HCT116 (cell line): ENCODE data around the gene USP17L5. TPM values are rescaled to one million over a fixed set of nuclear protein-coding genes. Genes with fewer than 3 reads are reported as not detected.
A peak's percentile ranks its signal among the peaks of the same experiment; 100 is the strongest.
"Not testable (repeated sequence)": the region's sequence is repeated elsewhere in the genome, so short reads cannot be mapped to it uniquely, and the experiment has no call there.

ENCODE experiments used
- ATAC-seq: fragments of 200-7000 bp; cut with Tn5 transposase; 2 replicates; pipeline ENCODE4 v1.9.1; 2020; ENCODE audit warnings: mild to moderate bottlenecking, moderate library complexity
- BruUV-seq: library from RNA; stranded (reverse); fragments of 400-500 nt; replicated peaks from 2 replicates; lab custom pipeline; 2021; lab: Mats Ljungman, UMichigan
- CTCF ChIA-PET: fragments of 300-600 bp; sonication (Branson Sonifier 250); formaldehyde crosslinking; loops from one replicate; lab custom pipeline; 2021; ENCODE audit warnings: antibody characterized with exemption; lab: Charles Lee
- POLR2A ChIA-PET: fragments of 300-600, 350-600 bp; sonication (Branson Sonifier 250); formaldehyde crosslinking; loops from one replicate; lab custom pipeline; 2021; ENCODE audit warnings: antibody characterized with exemption; lab: Charles Lee
- RAD21 ChIA-PET, 2 experiments: fragments of 300-600 bp; sonication (Branson Sonifier 250); formaldehyde crosslinking; loops; one replicate each; lab custom pipeline; 2023; ENCODE audit warnings: low total read pairs in 2 of 2; ENCODE audit not compliant: uncharacterized antibody in 2 of 2, unreplicated experiment in 2 of 2, low non-redundant PET in 1 of 2; lab: Charles Lee
- DNase-seq: peaks from one replicate; pipeline ENCODE4 v3.0.0-alpha.2; 2010; ENCODE audit warnings: low read depth, low spot score
- H2AFZ ChIP-seq: fragments of 200-600 bp; shearing (Covaris generic), sonication (generic); 2 replicates; pipeline ENCODE4 v1.6.1; 2017; ENCODE audit warnings: low read depth, mixed run types, mixed read lengths, antibody characterized with exemption, low read length; ENCODE audit not compliant: poor library complexity, severe bottlenecking
- H3K27ac ChIP-seq: 2 replicates; pipeline ENCODE4 v1.5.1; 2012; ENCODE audit warnings: low read depth, low read length
- H3K27me3 ChIP-seq: fragments of 200-600 bp; sonication (generic); 2 replicates; pipeline ENCODE4 v1.6.1; 2016; ENCODE audit warnings: mixed run types, low read length, mixed read lengths; ENCODE audit not compliant: insufficient read depth
- H3K36me3 ChIP-seq, 2 experiments: fragments of 200-500 bp in 1 of 2; fragments of 200-600 bp in 1 of 2; sonication (Bioruptor generic) in 1 of 2; sonication (generic) in 1 of 2; 2 replicates each; pipeline versions ENCODE4 v1.5.1 to v1.6.1; 2014 to 2016; ENCODE audit warnings: low read length in 2 of 2, inconsistent platforms in 1 of 2, mixed read lengths in 1 of 2, mixed run types in 1 of 2; ENCODE audit not compliant: insufficient read depth in 2 of 2, control insufficient read depth in 1 of 2
- H3K4me1 ChIP-seq, 2 experiments: fragments of 200-600 bp in 1 of 2; sonication (generic) in 1 of 2; 2 replicates each; pipeline versions ENCODE4 v1.5.1 to v1.6.1; 2012 to 2017; ENCODE audit warnings: low read length in 2 of 2, inconsistent platforms in 1 of 2, mild to moderate bottlenecking in 1 of 2, mixed read lengths in 1 of 2, mixed run types in 1 of 2, moderate library complexity in 1 of 2; ENCODE audit not compliant: insufficient read depth in 2 of 2, control insufficient read depth in 1 of 2
- H3K4me2 ChIP-seq: fragments of 200-600 bp; sonication (generic); 2 replicates; pipeline ENCODE4 v1.6.1; 2017; ENCODE audit warnings: mixed run types, low read length, mixed read lengths
- H3K4me3 ChIP-seq, 2 experiments: fragments of 200-600 bp in 1 of 2; sonication (generic) in 1 of 2; replicated peaks in 1 of 2; 2 replicates each; pipeline ENCODE4 v1.5.1; 2011 to 2016; ENCODE audit warnings: low read length in 2 of 2, control low read depth in 1 of 2, low read depth in 1 of 2, mild to moderate bottlenecking in 1 of 2, mixed read lengths in 1 of 2, mixed run types in 1 of 2
- H3K79me2 ChIP-seq: fragments of 200-600 bp; sonication (generic); 2 replicates; pipeline ENCODE4 v1.6.1; 2017; ENCODE audit warnings: mild to moderate bottlenecking, mixed run types, low read length, moderate library complexity, mixed read lengths; ENCODE audit not compliant: insufficient read depth
- H3K9ac ChIP-seq: fragments of 200-600 bp; sonication (generic); 2 replicates; pipeline ENCODE4 v1.6.1; 2016; ENCODE audit warnings: low read length, mixed read lengths
- H3K9me2 ChIP-seq: fragments of 200-600 bp; sonication (generic), shearing (Covaris generic); 2 replicates; pipeline ENCODE4 v1.6.1; 2017; ENCODE audit warnings: mixed run types, mild to moderate bottlenecking, moderate library complexity; ENCODE audit not compliant: insufficient read depth
- H3K9me3 ChIP-seq, 2 experiments: fragments of 200-500 bp in 1 of 2; fragments of 200-600 bp in 1 of 2; sonication (Bioruptor generic) in 1 of 2; sonication (generic) in 1 of 2; 2 replicates each; pipeline ENCODE4 v1.6.1; 2014 to 2017; ENCODE audit warnings: low read length in 2 of 2, mixed read lengths in 2 of 2, inconsistent platforms in 1 of 2, low read depth in 1 of 2, mild to moderate bottlenecking in 1 of 2, mixed run types in 1 of 2, moderate library complexity in 1 of 2; ENCODE audit not compliant: control insufficient read depth in 1 of 2, insufficient read depth in 1 of 2
- H4K20me1 ChIP-seq: fragments of 200-600 bp; sonication (generic), shearing (Covaris generic); 2 replicates; pipeline ENCODE4 v1.6.1; 2017; ENCODE audit warnings: mixed run types, mild to moderate bottlenecking, moderate library complexity; ENCODE audit not compliant: insufficient read depth
- CTCF ChIP-seq, 3 experiments: fragments of 200-600 bp in 1 of 3; sonication (generic) in 1 of 3; IDR thresholded peaks in 2 of 3; conservative IDR thresholded peaks in 1 of 3; 2 replicates each; pipeline ENCODE4 v1.5.1; 2012 to 2017; ENCODE audit warnings: low read depth in 2 of 3, low read length in 2 of 3, antibody characterized with exemption in 1 of 3, borderline replicate concordance in 1 of 3, control low read depth in 1 of 3, mild to moderate bottlenecking in 1 of 3, mixed read lengths in 1 of 3, mixed run types in 1 of 3, moderate library complexity in 1 of 3; ENCODE audit not compliant: insufficient read depth in 1 of 3
- ELF1 ChIP-seq: IDR thresholded peaks from 2 replicates; pipeline ENCODE4 v1.6.1; 2012; ENCODE audit warnings: low read depth, borderline replicate concordance
- EZH2 ChIP-seq: fragments of 200-600 bp; sonication (generic); IDR thresholded peaks from 2 replicates; pipeline ENCODE4 v1.6.1; 2017; ENCODE audit warnings: antibody characterized with exemption, mixed run types
- EZH2phosphoT487 ChIP-seq: fragments of 200-600 bp; IDR thresholded peaks from 2 replicates; pipeline ENCODE4 v1.6.1; 2018; ENCODE audit warnings: antibody characterized with exemption, borderline replicate concordance
- MAX ChIP-seq: IDR thresholded peaks from 2 replicates; pipeline ENCODE4 v1.6.1; 2012
- RAD21 ChIP-seq: IDR thresholded peaks from 2 replicates; pipeline ENCODE4 v1.6.1; 2012; ENCODE audit warnings: low read depth, mild to moderate bottlenecking
- REST ChIP-seq: IDR thresholded peaks from 2 replicates; pipeline ENCODE4 v1.6.1; 2012; ENCODE audit warnings: low read depth
- SIN3A ChIP-seq: IDR thresholded peaks from 2 replicates; pipeline ENCODE4 v1.6.1; 2012; ENCODE audit warnings: low read depth
- SP1 ChIP-seq: IDR thresholded peaks from 2 replicates; pipeline ENCODE4 v1.6.1; 2012; ENCODE audit warnings: low read depth
- YY1 ChIP-seq: IDR thresholded peaks from 2 replicates; pipeline ENCODE4 v1.6.1; 2011; ENCODE audit warnings: low read length, low read depth, moderate library complexity, mild to moderate bottlenecking; ENCODE audit not compliant: insufficient replicate concordance; ENCODE audit errors: extremely low read depth
- ZFX ChIP-seq: fragments of 450-650 bp; IDR thresholded peaks from 2 replicates; pipeline ENCODE4 v1.6.1; 2017
- ZNF274 ChIP-seq: fragments of 200-500 bp; sonication (Bioruptor generic); IDR thresholded peaks from 2 replicates; pipeline ENCODE4 v1.6.1; 2014; ENCODE audit warnings: mild to moderate bottlenecking, low read depth, low read length, inconsistent platforms
- intact Hi-C: fragments of 100-400 bp; cut with micrococcal nuclease; formaldehyde crosslinking; loops from 2 replicates; pipeline ENCODE4 v1.10.0; 2022
- total RNA-seq: library from RNA; stranded (reverse); gene quantifications from one replicate; pipeline ENCODE4 v1.2.1, GENCODE V29; 2021; ENCODE audit not compliant: unreplicated experiment

Gene USP17L5
- total RNA-seq, 1 experiment from 2014 or later = not detected

- BruUV-seq, H3K9me3 ChIP-seq, H3K36me3 ChIP-seq, DNase-seq, H3K9ac ChIP-seq, H4K20me1 ChIP-seq, H3K9me2 ChIP-seq, CTCF ChIA-PET, POLR2A ChIA-PET, H3K27me3 ChIP-seq, H3K27ac ChIP-seq, H3K79me2 ChIP-seq, intact Hi-C loops, RAD21 ChIA-PET, H3K4me1 ChIP-seq: not testable (repeated sequence)
- H3K4me3 ChIP-seq = peak overlapping the region; percentile 35 to 45
- peak overlapping the region; percentile 26 for H2AFZ ChIP-seq
- peak; percentile 77 for ATAC-seq
- peak in 2 of 3 experiments; percentile 35 to 43; a peak in 3 of 6 replicates for TF ChIP-seq CTCF (IDR thresholded peaks at IDR 0.05 in 2 of 3, conservative IDR thresholded peaks at IDR 0.05 in 1 of 3; ENCODE audit: borderline replicate concordance in 1 of 3, insufficient read depth in 1 of 3, low read depth in 2 of 3, low read length in 2 of 3)
- TF ChIP-seq RAD21 = peak; percentile 48; the same call in 1 of the 2 replicates
- H3K4me2 ChIP-seq = peak overlapping the region; percentile 61
Observed at GRCh38 chr4:9381012-9381534, 41.9 kb downstream of the USP17L5 start.

GRCh38 chr4:9384126-9384525 lies 44.9 kb downstream of the USP17L5 start:
- Histone ChIP-seq H3K9ac (no peak overlapping the region), H3K4me2 (no peak overlapping the region), H3K36me3 (no peaks in the 10 kb centered on the region), H3K9me2 (no peaks in the 10 kb centered on the region), H3K79me2 (no peaks in the 10 kb centered on the region), H2AFZ (no peak overlapping the region), H3K27me3 (no peaks in the 10 kb centered on the region), H3K27ac (no peak overlapping the region), H3K4me3 (no peak overlapping the region), H3K9me3 (no peaks in the 10 kb centered on the region), H4K20me1 (no peaks in the 10 kb centered on the region), H3K4me1 (peaks cover 0 to 3% of the 10 kb centered on the region in 2 experiments; a peak in 1 of 4 replicates)
- ChIA-PET RAD21 (no interaction called here), CTCF (no interaction called here), POLR2A (no interaction called here)
- no peak for DNase-seq
- no peak for ATAC-seq
- no TSS peak for BruUV-seq
- intact Hi-C loops = no loop called here
- TF ChIP-seq ZFX (no peak), EZH2phosphoT487 (no peak), REST (no peak), ELF1 (no peak), SIN3A (no peak), EZH2 (no peak), RAD21 (no peak), SP1 (no peak), YY1 (no peak), ZNF274 (no peak), MAX (no peak)
